CD4-positive, alpha-beta T cell treated with Interleukin-1 beta for 1 hour (primary cell): ENCODE data around the gene WDFY2.
"Not testable (repeated sequence)": the region's sequence is repeated elsewhere in the genome, so short reads cannot be mapped to it uniquely, and the experiment has no call there.

Experiments used
- DNase-seq, 2 donors: peaks; one replicate each; pipeline ENCODE4 v3.0.0-alpha.2; 2020 to 2022

The WDFY2 gene

GRCh38 chr13:51583875-51584730, at the start of gene WDFY2:
Gene WDFY2 (plus strand): TSS chr13:51584462. CDS start chr13:51584688, 226 bp downstream.
- peak; percentile 99 to 100 for DNase-seq

GRCh38 chr13:51538591-51539179, 45.6 kb upstream of the WDFY2 start:
- no peak for DNase-seq

- DNase-seq = no peak
Observed at GRCh38 chr13:51539887-51540286, 44.4 kb upstream of the WDFY2 start.

GRCh38 chr13:51541037-51541436, 43.2 kb upstream of the WDFY2 start:
- DNase-seq = no peak

- no peak for DNase-seq
Observed at GRCh38 chr13:51541809-51542258, 42.4 kb upstream of the WDFY2 start.

- no peak for DNase-seq
Observed at GRCh38 chr13:51542346-51543242, 41.7 kb upstream of the WDFY2 start.

- DNase-seq = not testable (repeated sequence)
Observed at GRCh38 chr13:51545446-51545845, 38.8 kb upstream of the WDFY2 start.

GRCh38 chr13:51547425-51548176, 36.7 kb upstream of the WDFY2 start:
- DNase-seq = no peak

GRCh38 chr13:51549050-51549449, 35.2 kb upstream of the WDFY2 start:
- DNase-seq = peak; percentile 10 to 52

GRCh38 chr13:51549593-51549992, 34.7 kb upstream of the WDFY2 start:
- DNase-seq = no peak

GRCh38 chr13:51550151-51550550, 34.1 kb upstream of the WDFY2 start:
- no peak for DNase-seq

GRCh38 chr13:51551416-51551815, 32.8 kb upstream of the WDFY2 start:
- no peak for DNase-seq

- peak in 1 of 2 donors; percentile 4 for DNase-seq
Observed at GRCh38 chr13:51552027-51552426, 32.2 kb upstream of the WDFY2 start.

GRCh38 chr13:51553531-51553930, 30.7 kb upstream of the WDFY2 start:
- no peak for DNase-seq

GRCh38 chr13:51556740-51557139, 27.5 kb upstream of the WDFY2 start:
- DNase-seq = no peak

GRCh38 chr13:51557438-51557837, 26.8 kb upstream of the WDFY2 start:
- DNase-seq = no peak

GRCh38 chr13:51557875-51558612, 26.2 kb upstream of the WDFY2 start:
- DNase-seq = no peak

GRCh38 chr13:51559946-51560735, 24.1 kb upstream of the WDFY2 start:
- DNase-seq = no peak

GRCh38 chr13:51562011-51562671, 22.1 kb upstream of the WDFY2 start:
- peak; percentile 22 to 32 for DNase-seq

- DNase-seq = no peak
Observed at GRCh38 chr13:51564252-51564651, 20.0 kb upstream of the WDFY2 start.
